HEK293 (cell line): ENCODE measurements around the gene PREB.

Experiments used
- CTCF ChIA-PET: fragments of 350-600 bp; formaldehyde crosslinking; extraction: SDS; loops from one replicate; lab custom pipeline; 2021; ENCODE audit warnings: antibody characterized with exemption; lab: Yijun Ruan, JAX
- POLR2A ChIA-PET: fragments of 300-600 bp; formaldehyde crosslinking; extraction: SDS; loops from one replicate; lab custom pipeline; 2020; ENCODE audit warnings: antibody characterized with exemption, inconsistent platforms; lab: Yijun Ruan, JAX
- H3K27ac ChIP-seq: fragments of 200-500 bp; sonication (Bioruptor generic); 2 replicates; pipeline ENCODE4 v1.5.1; 2014; ENCODE audit warnings: low read depth, low read length, control low read depth, inconsistent platforms; ENCODE audit errors: extremely low read depth
- H3K36me3 ChIP-seq, 2 experiments: fragments of 200-500 bp in 1 of 2; sonication (Bioruptor generic) in 1 of 2; 1 replicate in 1 of 2; 2 replicates in 1 of 2; pipeline ENCODE4 v1.5.1; 2014 to 2017; ENCODE audit warnings: inconsistent platforms in 2 of 2, low read length in 2 of 2; ENCODE audit not compliant: control insufficient read depth in 2 of 2, insufficient read depth in 1 of 2
- H3K4me1 ChIP-seq: fragments of 200-500 bp; sonication (Bioruptor generic); 2 replicates; pipeline ENCODE4 v1.5.1; 2014; ENCODE audit warnings: mild to moderate bottlenecking, low read length, inconsistent platforms; ENCODE audit not compliant: control insufficient read depth, insufficient read depth
- H3K4me3 ChIP-seq: 2 replicates; pipeline ENCODE4 v1.5.1; 2011; ENCODE audit warnings: low read depth, mild to moderate bottlenecking, control low read depth, low read length, moderate library complexity
- H3K9me3 ChIP-seq: fragments of 200-500 bp; sonication (Bioruptor generic); 2 replicates; pipeline ENCODE4 v1.5.1; 2014; ENCODE audit warnings: low read depth, low read length, inconsistent platforms; ENCODE audit not compliant: control insufficient read depth, insufficient read depth
- HOXC10 ChIP-seq: sonication (generic); formaldehyde crosslinking; IDR thresholded peaks from 2 replicates; pipeline ENCODE4 v1.8.1; 2023; ENCODE audit warnings: mild to moderate bottlenecking, missing genetic modification reagents
- SCRT1 ChIP-seq: fragments of 450-650 bp; formaldehyde crosslinking; IDR thresholded peaks from 2 replicates; pipeline ENCODE4 v1.5.1; 2016; ENCODE audit warnings: missing biosample characterization, missing genetic modification characterization, borderline replicate concordance
- ZFP3 ChIP-seq: fragments of 450-650 bp; formaldehyde crosslinking; IDR thresholded peaks from 2 replicates; pipeline ENCODE4 v1.5.1; 2016; ENCODE audit warnings: low read depth, missing biosample characterization, missing genetic modification characterization
- ZNF214 ChIP-seq: fragments of 450-650 bp; formaldehyde crosslinking; IDR thresholded peaks from 2 replicates; pipeline ENCODE4 v1.5.1; 2017; ENCODE audit warnings: missing biosample characterization, mild to moderate bottlenecking, missing genetic modification characterization, borderline replicate concordance
- ZNF302 ChIP-seq: fragments of 450-650 bp; formaldehyde crosslinking; IDR thresholded peaks from 2 replicates; pipeline ENCODE4 v1.5.1; 2016; ENCODE audit warnings: missing biosample characterization, missing genetic modification characterization, low read depth
- ZNF335 ChIP-seq: fragments of 450-650 bp; formaldehyde crosslinking; conservative IDR thresholded peaks from 2 replicates; pipeline ENCODE4 v1.5.1; 2016; ENCODE audit warnings: missing biosample characterization, missing genetic modification characterization
- ZNF354C ChIP-seq: fragments of 450-650 bp; formaldehyde crosslinking; IDR thresholded peaks from 2 replicates; pipeline ENCODE4 v1.5.1; 2016; ENCODE audit warnings: missing biosample characterization, missing genetic modification characterization, low read depth, borderline replicate concordance
- ZNF404 ChIP-seq: fragments of 450-650 bp; formaldehyde crosslinking; IDR thresholded peaks from 2 replicates; pipeline ENCODE4 v1.5.1; 2017; ENCODE audit warnings: missing biosample characterization, missing genetic modification characterization
- ZNF48 ChIP-seq: fragments of 450-650 bp; formaldehyde crosslinking; IDR thresholded peaks from 2 replicates; pipeline ENCODE4 v1.5.1; 2016; ENCODE audit warnings: missing biosample characterization, missing genetic modification characterization
- ZNF514 ChIP-seq: fragments of 450-650 bp; formaldehyde crosslinking; IDR thresholded peaks from 2 replicates; pipeline ENCODE4 v1.5.1; 2016; ENCODE audit warnings: missing biosample characterization, missing genetic modification characterization
- ZNF521 ChIP-seq: fragments of 450-650 bp; formaldehyde crosslinking; IDR thresholded peaks from 2 replicates; pipeline ENCODE4 v1.5.1; 2017; ENCODE audit warnings: missing biosample characterization, mild to moderate bottlenecking, missing genetic modification characterization
- ZNF555 ChIP-seq: fragments of 450-650 bp; formaldehyde crosslinking; conservative IDR thresholded peaks from 2 replicates; pipeline ENCODE4 v1.5.1; 2017; ENCODE audit warnings: missing biosample characterization, mild to moderate bottlenecking, missing genetic modification characterization, inconsistent platforms
- ZNF585B ChIP-seq: fragments of 450-650 bp; formaldehyde crosslinking; IDR thresholded peaks from 2 replicates; pipeline ENCODE4 v1.5.1; 2016; ENCODE audit warnings: missing biosample characterization, missing genetic modification characterization
- ZNF621 ChIP-seq: fragments of 450-650 bp; formaldehyde crosslinking; IDR thresholded peaks from 2 replicates; pipeline ENCODE4 v1.5.1; 2017; ENCODE audit warnings: missing biosample characterization, missing genetic modification characterization
- ZNF670 ChIP-seq: fragments of 450-650 bp; formaldehyde crosslinking; IDR thresholded peaks from 2 replicates; pipeline ENCODE4 v1.5.1; 2016; ENCODE audit warnings: missing biosample characterization, missing genetic modification characterization, low read depth
- ZNF768 ChIP-seq: fragments of 450-650 bp; formaldehyde crosslinking; IDR thresholded peaks from 2 replicates; pipeline ENCODE4 v1.5.1; 2018; ENCODE audit warnings: missing biosample characterization, mild to moderate bottlenecking, missing genetic modification characterization
- ZNF785 ChIP-seq: fragments of 450-650 bp; formaldehyde crosslinking; IDR thresholded peaks from 2 replicates; pipeline ENCODE4 v1.5.1; 2016; ENCODE audit warnings: missing biosample characterization, missing genetic modification characterization
- ZNF843 ChIP-seq: fragments of 450-650 bp; formaldehyde crosslinking; IDR thresholded peaks from 2 replicates; pipeline ENCODE4 v1.5.1; 2016; ENCODE audit warnings: missing biosample characterization, missing genetic modification characterization
- TF ChIP-seq, protein P1 (sequence below): fragments of 450-650 bp; IDR thresholded peaks from 2 replicates; pipeline ENCODE4 v1.5.1; 2018; ENCODE audit warnings: missing biosample characterization, missing genetic modification characterization
- TF ChIP-seq, protein P2 (sequence below): fragments of 450-650 bp; formaldehyde crosslinking; IDR thresholded peaks from 2 replicates; pipeline ENCODE4 v1.5.1; 2016; ENCODE audit warnings: missing biosample characterization, missing genetic modification characterization
- TF ChIP-seq, protein P3 (sequence below): fragments of 450-650 bp; formaldehyde crosslinking; IDR thresholded peaks from 2 replicates; pipeline ENCODE4 v1.5.1; 2016; ENCODE audit warnings: missing biosample characterization, missing genetic modification characterization
- TF ChIP-seq, protein P4 (sequence below): fragments of 450-650 bp; formaldehyde crosslinking; IDR thresholded peaks from 2 replicates; pipeline ENCODE4 v1.5.1; 2017; ENCODE audit warnings: missing biosample characterization, missing genetic modification characterization
- TF ChIP-seq, protein P5 (sequence below): fragments of 450-650 bp; formaldehyde crosslinking; conservative IDR thresholded peaks from 2 replicates; pipeline ENCODE4 v1.5.1; 2016; ENCODE audit warnings: low read depth, missing biosample characterization, missing genetic modification characterization
- TF ChIP-seq, protein P6 (sequence below): IDR thresholded peaks from 2 replicates; pipeline ENCODE4 v1.6.1; 2011; ENCODE audit warnings: mild to moderate bottlenecking, low read depth, low read length, borderline replicate concordance

Gene PREB

DNA sequence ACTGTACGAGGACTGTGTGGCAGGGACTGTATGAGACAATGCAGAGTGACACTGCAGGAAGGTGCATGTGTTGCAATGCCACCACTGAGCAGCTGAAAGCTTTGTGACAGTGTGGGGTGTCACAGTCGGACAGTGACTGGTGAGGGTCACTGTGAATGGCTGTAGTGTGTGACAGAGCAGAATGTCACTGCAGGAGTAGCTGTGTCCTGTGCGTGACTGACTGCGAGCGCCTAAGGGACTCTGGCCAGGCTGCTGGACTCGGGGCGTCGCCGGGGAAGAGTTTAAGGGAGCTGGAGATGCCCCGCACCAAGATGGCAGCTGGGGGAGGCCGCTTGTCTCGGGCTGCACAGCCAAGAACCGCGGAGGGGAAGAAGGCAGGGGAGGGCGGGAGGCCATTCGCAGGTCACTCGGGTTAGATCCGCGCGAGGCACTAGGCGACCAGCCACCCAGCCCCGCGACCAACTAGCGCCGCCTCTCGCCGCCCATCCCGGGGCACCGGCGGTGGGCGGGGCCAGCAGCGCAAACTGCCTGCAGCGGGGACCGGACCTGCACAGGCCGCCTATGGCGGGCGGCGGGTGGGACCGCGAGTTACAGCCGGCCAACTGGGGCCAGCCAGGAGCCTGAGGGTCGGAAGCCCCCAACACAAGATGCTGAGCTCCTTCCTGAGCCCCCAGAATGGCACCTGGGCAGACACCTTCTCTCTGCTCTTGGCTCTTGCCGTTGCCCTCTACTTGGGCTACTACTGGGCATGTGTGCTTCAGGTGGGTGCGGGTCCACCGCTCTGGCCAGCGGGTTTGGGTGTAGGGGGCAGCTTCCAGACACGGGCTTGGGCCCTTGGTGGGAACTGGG is 10.9 kb downstream of the PREB start, which contains the start of gene ABHD1 (continued):
- TF ChIP-seq ZNF521 (tag by site-specific recombination) = no peak
- TF ChIP-seq, protein P1, sequence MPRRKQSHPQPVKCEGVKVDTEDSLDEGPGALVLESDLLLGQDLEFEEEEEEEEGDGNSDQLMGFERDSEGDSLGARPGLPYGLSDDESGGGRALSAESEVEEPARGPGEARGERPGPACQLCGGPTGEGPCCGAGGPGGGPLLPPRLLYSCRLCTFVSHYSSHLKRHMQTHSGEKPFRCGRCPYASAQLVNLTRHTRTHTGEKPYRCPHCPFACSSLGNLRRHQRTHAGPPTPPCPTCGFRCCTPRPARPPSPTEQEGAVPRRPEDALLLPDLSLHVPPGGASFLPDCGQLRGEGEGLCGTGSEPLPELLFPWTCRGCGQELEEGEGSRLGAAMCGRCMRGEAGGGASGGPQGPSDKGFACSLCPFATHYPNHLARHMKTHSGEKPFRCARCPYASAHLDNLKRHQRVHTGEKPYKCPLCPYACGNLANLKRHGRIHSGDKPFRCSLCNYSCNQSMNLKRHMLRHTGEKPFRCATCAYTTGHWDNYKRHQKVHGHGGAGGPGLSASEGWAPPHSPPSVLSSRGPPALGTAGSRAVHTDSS = no peak
- TF ChIP-seq, protein P2, sequence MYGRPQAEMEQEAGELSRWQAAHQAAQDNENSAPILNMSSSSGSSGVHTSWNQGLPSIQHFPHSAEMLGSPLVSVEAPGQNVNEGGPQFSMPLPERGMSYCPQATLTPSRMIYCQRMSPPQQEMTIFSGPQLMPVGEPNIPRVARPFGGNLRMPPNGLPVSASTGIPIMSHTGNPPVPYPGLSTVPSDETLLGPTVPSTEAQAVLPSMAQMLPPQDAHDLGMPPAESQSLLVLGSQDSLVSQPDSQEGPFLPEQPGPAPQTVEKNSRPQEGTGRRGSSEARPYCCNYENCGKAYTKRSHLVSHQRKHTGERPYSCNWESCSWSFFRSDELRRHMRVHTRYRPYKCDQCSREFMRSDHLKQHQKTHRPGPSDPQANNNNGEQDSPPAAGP = no peak
- TF ChIP-seq ZNF354C (tag by site-specific recombination) = no peak
- TF ChIP-seq, protein P3, sequence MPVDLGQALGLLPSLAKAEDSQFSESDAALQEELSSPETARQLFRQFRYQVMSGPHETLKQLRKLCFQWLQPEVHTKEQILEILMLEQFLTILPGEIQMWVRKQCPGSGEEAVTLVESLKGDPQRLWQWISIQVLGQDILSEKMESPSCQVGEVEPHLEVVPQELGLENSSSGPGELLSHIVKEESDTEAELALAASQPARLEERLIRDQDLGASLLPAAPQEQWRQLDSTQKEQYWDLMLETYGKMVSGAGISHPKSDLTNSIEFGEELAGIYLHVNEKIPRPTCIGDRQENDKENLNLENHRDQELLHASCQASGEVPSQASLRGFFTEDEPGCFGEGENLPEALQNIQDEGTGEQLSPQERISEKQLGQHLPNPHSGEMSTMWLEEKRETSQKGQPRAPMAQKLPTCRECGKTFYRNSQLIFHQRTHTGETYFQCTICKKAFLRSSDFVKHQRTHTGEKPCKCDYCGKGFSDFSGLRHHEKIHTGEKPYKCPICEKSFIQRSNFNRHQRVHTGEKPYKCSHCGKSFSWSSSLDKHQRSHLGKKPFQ (tag by site-specific recombination) = no peak
- TF ChIP-seq ZNF621 (tag by site-specific recombination) = no peak
- no peak for TF ChIP-seq ZNF785 (tag by site-specific recombination)
- TF ChIP-seq ZNF302 = no peak
- TF ChIP-seq ZFP3 (tag by site-specific recombination) = no peak

DNA sequence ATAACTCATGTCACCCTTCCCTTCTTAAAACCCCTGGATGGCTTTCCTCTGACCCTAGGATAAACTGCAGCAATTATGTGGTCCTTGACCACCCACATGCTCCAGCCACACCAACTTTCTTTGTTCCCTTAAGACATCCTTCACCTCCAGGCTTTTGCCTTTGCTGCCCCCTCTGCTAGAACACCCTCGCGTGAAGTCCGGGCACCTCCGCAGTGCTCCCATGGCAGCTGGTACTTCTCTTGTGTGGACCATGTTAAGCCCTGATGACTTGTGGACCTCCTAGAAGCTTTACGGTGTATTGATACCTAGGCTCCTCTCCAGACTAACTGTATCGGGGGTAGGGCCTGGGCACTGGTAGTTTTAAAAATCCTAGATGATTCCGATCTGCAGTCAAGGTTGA is 11.6 kb downstream of the PREB start:
- Histone ChIP-seq H3K9me3 (no peaks in the 10 kb centered on the region), H3K27ac (no peak overlapping the region), H3K36me3 (no peaks in the 10 kb centered on the region), H3K4me1 (0 out of 2 replicates have a peak, but pooled peaks cover 3% of the 10 kb centered on the region), H3K4me3 (no peak overlapping the region)
- POLR2A ChIA-PET = interaction anchor here (3.5 kb wide), 1 partner anchor 10 kb away, joined by 34 read pairs; the partner anchor contains the start of gene PREB
- CTCF ChIA-PET = interaction anchor here (1.0 to 3.3 kb wide), 4 partner anchors 11 to 157 kb away, joined by 3 to 17 read pairs (median 4); partner anchors contain the start of gene PREB
- TF ChIP-seq ZNF48 (tag by site-specific recombination) (no peak), ZNF521 (tag by site-specific recombination) (no peak), ZNF843 (tag by site-specific recombination) (no peak), ZNF585B (tag by site-specific recombination) (no peak), HOXC10 (CRISPR knock-in tag) (no peak), ZNF555 (tag by site-specific recombination) (no peak), ZNF214 (tag by site-specific recombination) (no peak), ZNF768 (tag by site-specific recombination) (no peak), ZNF670 (tag by site-specific recombination) (no peak), ZNF514 (tag by site-specific recombination) (no peak), ZNF335 (tag by site-specific recombination) (no peak), ZNF404 (tag by site-specific recombination) (no peak), SCRT1 (tag by site-specific recombination) (no peak)
- TF ChIP-seq, protein P4, sequence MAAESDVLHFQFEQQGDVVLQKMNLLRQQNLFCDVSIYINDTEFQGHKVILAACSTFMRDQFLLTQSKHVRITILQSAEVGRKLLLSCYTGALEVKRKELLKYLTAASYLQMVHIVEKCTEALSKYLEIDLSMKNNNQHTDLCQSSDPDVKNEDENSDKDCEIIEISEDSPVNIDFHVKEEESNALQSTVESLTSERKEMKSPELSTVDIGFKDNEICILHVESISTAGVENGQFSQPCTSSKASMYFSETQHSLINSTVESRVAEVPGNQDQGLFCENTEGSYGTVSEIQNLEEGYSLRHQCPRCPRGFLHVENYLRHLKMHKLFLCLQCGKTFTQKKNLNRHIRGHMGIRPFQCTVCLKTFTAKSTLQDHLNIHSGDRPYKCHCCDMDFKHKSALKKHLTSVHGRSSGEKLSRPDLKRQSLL (tag by site-specific recombination) = no peak
- TF ChIP-seq, protein P5, sequence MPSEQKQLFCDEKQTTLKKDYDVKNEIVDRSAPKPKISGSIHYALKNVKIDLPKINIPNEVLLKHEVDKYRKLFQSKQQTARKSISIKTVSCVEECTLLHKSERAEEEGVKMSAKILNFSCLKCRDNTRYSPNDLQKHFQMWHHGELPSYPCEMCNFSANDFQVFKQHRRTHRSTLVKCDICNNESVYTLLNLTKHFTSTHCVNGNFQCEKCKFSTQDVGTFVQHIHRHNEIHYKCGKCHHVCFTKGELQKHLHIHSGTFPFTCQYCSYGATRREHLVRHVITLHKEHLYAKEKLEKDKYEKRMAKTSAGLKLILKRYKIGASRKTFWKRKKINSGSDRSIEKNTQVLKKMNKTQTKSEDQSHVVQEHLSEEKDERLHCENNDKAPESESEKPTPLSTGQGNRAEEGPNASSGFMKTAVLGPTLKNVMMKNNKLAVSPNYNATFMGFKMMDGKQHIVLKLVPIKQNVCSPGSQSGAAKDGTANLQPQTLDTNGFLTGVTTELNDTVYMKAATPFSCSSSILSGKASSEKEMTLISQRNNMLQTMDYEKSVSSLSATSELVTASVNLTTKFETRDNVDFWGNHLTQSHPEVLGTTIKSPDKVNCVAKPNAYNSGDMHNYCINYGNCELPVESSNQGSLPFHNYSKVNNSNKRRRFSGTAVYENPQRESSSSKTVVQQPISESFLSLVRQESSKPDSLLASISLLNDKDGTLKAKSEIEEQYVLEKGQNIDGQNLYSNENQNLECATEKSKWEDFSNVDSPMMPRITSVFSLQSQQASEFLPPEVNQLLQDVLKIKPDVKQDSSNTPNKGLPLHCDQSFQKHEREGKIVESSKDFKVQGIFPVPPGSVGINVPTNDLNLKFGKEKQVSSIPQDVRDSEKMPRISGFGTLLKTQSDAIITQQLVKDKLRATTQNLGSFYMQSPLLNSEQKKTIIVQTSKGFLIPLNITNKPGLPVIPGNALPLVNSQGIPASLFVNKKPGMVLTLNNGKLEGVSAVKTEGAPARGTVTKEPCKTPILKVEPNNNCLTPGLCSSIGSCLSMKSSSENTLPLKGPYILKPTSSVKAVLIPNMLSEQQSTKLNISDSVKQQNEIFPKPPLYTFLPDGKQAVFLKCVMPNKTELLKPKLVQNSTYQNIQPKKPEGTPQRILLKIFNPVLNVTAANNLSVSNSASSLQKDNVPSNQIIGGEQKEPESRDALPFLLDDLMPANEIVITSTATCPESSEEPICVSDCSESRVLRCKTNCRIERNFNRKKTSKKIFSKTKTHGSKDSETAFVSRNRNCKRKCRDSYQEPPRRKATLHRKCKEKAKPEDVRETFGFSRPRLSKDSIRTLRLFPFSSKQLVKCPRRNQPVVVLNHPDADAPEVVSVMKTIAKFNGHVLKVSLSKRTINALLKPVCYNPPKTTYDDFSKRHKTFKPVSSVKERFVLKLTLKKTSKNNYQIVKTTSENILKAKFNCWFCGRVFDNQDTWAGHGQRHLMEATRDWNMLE = no peak
- TF ChIP-seq, protein P6, sequence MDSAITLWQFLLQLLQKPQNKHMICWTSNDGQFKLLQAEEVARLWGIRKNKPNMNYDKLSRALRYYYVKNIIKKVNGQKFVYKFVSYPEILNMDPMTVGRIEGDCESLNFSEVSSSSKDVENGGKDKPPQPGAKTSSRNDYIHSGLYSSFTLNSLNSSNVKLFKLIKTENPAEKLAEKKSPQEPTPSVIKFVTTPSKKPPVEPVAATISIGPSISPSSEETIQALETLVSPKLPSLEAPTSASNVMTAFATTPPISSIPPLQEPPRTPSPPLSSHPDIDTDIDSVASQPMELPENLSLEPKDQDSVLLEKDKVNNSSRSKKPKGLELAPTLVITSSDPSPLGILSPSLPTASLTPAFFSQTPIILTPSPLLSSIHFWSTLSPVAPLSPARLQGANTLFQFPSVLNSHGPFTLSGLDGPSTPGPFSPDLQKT = no peak
